ENCODE results near the gene CCDC12.

GRCh38 chr3:46936733-46937250, 39.8 kb downstream of the CCDC12 start:
- no peak for TF ChIP-seq CTCF (IDR thresholded peaks at IDR 0.05; ENCODE audit: low read depth, low read length)
- TF ChIP-seq POLR2A (IDR thresholded peaks at IDR 0.05; ENCODE audit: extremely low read depth, insufficient read length), result no peak
- TF ChIP-seq MAX (IDR thresholded peaks at IDR 0.05; ENCODE audit: low read depth, low read length), result no peak
